ENCODE measurements around the gene RPTOR.

Gene RPTOR

DNA sequence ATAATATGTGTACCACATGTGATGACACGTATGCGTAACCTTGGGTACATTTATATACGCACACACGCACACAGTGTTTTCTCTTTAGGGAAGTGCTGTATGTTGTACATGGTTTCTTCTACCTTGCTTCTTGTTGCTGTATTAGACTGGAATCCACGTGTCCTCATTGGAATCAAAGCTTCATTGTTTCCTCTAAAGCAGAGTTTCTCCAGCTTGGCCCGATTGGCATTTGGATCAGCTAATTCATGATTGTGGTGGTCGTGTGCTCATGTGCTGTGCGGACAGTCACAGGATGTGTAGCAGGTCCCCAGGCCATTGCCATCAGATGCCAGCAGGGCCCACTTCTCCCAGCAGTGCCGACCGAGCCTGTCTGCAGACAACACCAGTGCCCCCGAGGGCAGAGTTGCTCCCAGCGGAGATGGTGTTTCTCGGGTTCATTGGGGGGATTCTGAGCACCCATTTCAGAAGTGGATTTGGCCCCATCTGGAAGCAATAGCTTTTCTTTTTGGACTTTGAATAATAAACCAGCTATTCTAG, 148.4 kb downstream of the RPTOR start (continued):
- no peak for TF ChIP-seq ZNF148 (tag by site-specific recombination; IDR thresholded peaks at IDR 0.05; ENCODE audit: borderline replicate concordance)

- H3K27ac ChIP-seq (ENCODE audit: extremely low read depth, low read depth, low read length): no peak overlapping the region
- no peak overlapping the region for H3K4me3 ChIP-seq (ENCODE audit: low read depth, low read length)
- no peaks in the 10 kb centered on the region for H3K4me1 ChIP-seq (ENCODE audit: control insufficient read depth, insufficient read depth, low read length)
- TF ChIP-seq ZNF311 (tag by site-specific recombination; IDR thresholded peaks at IDR 0.05; ENCODE audit: borderline replicate concordance) (no peak), ZNF548 (tag by site-specific recombination; IDR thresholded peaks at IDR 0.05) (no peak), ZFP3 (tag by site-specific recombination; IDR thresholded peaks at IDR 0.05; ENCODE audit: low read depth) (no peak), ZNF426 (tag by site-specific recombination; IDR thresholded peaks at IDR 0.05) (no peak), SP2 (tag by site-specific recombination; IDR thresholded peaks at IDR 0.05) (no peak), ZNF211 (tag by site-specific recombination; IDR thresholded peaks at IDR 0.05; ENCODE audit: low read depth) (no peak), ZSCAN5A (tag by site-specific recombination; IDR thresholded peaks at IDR 0.05) (no peak), ZNF404 (tag by site-specific recombination; IDR thresholded peaks at IDR 0.05) (no peak), ZNF37A (tag by site-specific recombination; IDR thresholded peaks at IDR 0.05) (no peak), ZNF248 (tag by site-specific recombination; IDR thresholded peaks at IDR 0.05) (no peak), ZNF658 (tag by site-specific recombination; IDR thresholded peaks at IDR 0.05) (no peak)
- POLR2A ChIA-PET: no interaction called here
- CTCF ChIA-PET: no interaction called here
- no peaks in the 10 kb centered on the region for H3K36me3 ChIP-seq (ENCODE audit: control insufficient read depth in 2 of 2, insufficient read depth in 1 of 2, low read length in 2 of 2)
- H3K9me3 ChIP-seq (ENCODE audit: control insufficient read depth, insufficient read depth, low read depth, low read length): no peaks in the 10 kb centered on the region
Measured at GRCh38 chr17:80693511-80693910, 148.9 kb downstream of the RPTOR start.

DNA sequence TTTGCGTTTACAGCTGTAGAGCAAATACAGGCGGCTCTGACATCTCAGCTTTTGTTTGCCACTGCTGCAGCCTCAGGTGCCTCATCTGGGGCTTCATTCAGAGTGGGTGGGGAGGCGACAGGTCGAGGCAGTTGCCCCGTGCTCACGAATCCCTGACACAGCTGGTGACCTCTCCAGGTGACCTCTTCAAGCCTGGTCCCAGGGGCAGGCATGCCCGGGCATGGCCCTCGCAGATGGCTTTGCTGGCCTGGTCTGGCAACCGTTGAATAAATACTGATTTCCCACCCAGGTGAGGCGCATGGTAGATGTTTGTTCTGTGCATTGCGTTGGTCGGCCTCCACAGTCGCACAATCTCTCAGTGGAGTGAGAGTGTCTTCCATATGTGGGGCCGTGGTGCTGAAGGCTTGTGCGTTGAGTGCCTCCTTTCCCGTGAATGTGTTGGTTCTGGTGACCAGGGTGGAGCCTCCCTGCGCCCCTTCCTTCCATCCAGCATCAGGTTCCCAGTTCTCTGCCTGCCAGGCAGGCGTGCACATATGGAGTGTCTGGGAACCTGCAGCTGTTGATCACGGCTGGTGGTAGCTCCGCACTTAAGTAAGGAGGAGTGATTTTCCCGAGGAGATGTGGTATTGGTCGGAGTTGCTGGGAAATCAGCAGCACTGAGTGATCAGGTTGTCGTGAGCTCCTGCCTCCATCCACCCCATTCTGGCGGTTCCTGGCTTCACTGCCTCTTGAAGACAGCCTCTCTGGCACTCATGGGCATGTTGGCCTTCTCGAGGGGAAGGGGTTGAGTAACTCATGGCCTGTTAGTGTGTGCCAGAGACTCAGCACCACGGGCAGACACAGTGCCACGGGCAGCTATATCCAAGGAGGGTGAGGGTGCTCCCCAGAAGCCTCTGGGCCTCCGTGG, 149.7 kb downstream of the RPTOR start:
- no peaks in the 10 kb centered on the region for H3K9me3 ChIP-seq (ENCODE audit: control insufficient read depth, insufficient read depth, low read depth, low read length)
- no peaks in the 10 kb centered on the region for H3K4me1 ChIP-seq (ENCODE audit: control insufficient read depth, insufficient read depth, low read length)
- POLR2A ChIA-PET: no interaction called here
- peak; percentile 72; the same call in 1 of the 2 replicates for TF ChIP-seq SCRT2 (tag by site-specific recombination; IDR thresholded peaks at IDR 0.05)
- no peak for TF ChIP-seq ZNF530 (tag by site-specific recombination; IDR thresholded peaks at IDR 0.05; ENCODE audit: low read depth)
- no peak for TF ChIP-seq SALL2 (tag by site-specific recombination; IDR thresholded peaks at IDR 0.05; ENCODE audit: borderline replicate concordance)
- CTCF ChIA-PET: interaction anchor here (0.7 kb wide), 1 partner anchor 1606 kb away, joined by 3 read pairs; no protein-coding TSS in a partner anchor
- no peaks in the 10 kb centered on the region for H3K36me3 ChIP-seq (ENCODE audit: control insufficient read depth in 2 of 2, insufficient read depth in 1 of 2, low read length in 2 of 2)
- no peak overlapping the region for H3K4me3 ChIP-seq (ENCODE audit: low read depth, low read length)
- peak overlapping the region; percentile 33; the same call in 1 of the 2 replicates for H3K27ac ChIP-seq (ENCODE audit: extremely low read depth, low read depth, low read length)
